NAMALWA (cell line): ENCODE data around the gene OR2H1.
"Not testable (repeated sequence)": the region's sequence is repeated elsewhere in the genome, so short reads cannot be mapped to it uniquely, and the experiment has no call there.

Experiments
- DNase-seq: peaks from one replicate; pipeline ENCODE4 v3.0.0-alpha.2; 2015; ENCODE audit warnings: low spot score

OR2H1 gene

DNA sequence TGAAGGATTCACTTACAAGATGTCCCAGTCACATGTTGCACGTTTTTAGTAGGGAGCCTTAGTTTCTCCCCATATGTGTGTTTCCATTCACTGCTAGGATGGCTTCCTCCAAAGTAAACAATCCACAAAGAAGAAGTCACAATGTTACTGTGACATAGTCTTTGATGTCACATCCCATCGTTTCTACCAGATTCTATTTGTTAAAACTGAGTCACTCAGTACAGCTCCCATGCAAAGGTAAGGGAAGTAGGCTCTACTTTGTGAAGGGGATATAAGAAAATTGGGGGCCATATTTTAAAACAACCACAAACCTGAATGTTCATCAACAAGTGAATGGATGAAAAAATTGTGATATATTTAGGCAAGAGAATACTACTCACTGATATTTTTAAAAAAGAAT, at the start of gene OR2H1, which contains the start of gene OR11A1:
TSS of gene OR2H1 (plus strand) at position 185 of the 400 bp plus-strand sequence. CDS start 4,615 bp downstream, outside the sequence.
TSS of gene OR11A1 (minus strand) at position 101 of the 400 bp plus-strand sequence. CDS start 29,430 bp downstream, outside the sequence.
- DNase-seq, result no peak

DNA sequence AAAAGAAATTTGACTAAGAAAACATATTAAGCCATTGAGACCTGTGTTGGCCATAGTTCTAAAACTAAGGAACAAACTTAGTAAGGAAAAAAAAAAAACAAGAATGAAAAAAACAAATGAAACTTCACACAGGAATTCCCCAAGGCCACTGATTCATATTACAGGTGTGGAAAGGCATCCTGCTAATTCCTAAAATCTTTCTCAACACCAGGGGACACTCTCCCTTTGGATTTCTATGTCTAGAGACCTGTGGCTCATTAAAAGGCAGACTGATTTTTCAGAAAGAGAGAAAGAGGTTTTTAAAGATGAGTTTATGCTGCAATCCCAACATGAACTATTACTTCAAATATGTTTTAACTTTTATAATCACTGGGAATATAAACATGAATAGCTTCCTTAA, 42.4 kb upstream of the OR2H1 start, which contains the start of gene OR12D1:
TSS of gene OR12D1 (plus strand) at position 341 of the 400 bp plus-strand sequence.
- DNase-seq, result no peak

DNA sequence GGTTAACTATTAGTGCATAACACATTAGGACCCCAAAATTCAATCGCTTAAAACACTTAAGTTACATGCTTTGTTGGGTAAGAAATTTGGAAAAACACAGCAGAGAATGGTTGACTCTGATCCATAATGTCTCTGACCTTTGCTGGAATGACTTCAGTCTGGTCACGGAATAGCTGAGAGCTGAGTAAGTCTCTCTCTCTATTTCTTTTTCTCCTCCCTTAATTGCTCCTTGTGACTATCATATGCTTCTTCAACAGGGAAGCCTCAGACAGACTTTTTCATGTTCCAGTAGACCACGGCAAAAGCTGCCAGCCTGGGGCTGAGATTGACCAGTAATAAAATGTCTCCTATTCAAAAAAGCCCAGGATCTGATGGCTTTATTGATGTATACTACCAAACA, 37.4 kb upstream of the OR2H1 start:
- no peak for DNase-seq

DNA sequence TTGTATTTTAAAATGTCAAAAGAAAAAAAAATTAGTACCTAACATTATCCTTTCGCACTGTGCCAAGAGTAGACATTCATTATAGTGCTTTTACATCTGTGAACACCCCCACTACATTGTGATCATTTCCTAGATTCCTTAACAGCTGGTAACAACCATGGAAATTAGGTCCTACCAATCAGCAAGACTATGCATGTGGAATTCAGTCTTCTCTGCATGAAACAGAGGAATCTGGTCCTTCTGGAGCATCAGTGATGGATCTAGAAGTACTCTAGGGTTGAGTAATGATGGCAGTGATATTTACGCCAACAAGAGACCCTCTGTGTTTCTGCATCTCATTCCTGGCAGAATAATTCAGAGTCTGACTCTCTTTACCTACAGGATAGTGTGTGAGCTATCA, 32.8 kb upstream of the OR2H1 start:
- no peak for DNase-seq

DNA sequence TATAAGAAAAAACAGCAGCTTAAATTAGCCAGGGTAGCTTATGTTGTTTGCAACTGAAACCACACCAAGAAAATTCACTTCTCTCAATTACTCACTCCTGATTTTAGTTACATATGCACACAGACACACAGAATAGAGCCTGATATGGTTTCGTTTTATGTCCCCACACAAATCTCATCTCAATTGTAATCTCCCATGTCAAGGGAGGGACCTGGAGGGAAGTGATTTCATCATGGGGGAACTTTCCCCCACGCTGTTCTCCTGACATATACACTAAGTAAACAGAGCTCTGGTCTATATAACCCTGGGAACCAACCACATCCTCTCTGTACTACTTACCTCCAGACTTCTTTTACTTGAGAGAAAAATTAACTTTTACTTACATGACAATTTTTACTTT, 32.4 kb upstream of the OR2H1 start:
- DNase-seq, result no peak

DNA sequence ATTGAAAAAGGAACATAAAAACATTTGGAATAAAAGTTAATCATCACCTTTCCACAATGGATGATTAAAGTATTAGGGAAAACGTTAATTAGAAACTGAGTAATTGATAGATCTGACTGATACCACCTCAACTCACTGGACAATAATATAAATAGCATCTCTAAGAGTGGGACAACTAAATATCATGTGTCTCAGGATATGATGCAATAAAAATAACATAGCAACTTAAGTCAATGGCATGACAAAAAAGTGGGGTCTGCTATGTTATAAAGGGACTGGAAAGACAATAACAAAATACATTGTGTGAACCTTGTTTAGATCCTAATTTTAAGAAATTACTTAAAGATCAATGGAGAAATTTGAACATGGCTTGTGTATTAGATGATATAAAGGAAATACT, 31.9 kb upstream of the OR2H1 start:
- no peak for DNase-seq

DNA sequence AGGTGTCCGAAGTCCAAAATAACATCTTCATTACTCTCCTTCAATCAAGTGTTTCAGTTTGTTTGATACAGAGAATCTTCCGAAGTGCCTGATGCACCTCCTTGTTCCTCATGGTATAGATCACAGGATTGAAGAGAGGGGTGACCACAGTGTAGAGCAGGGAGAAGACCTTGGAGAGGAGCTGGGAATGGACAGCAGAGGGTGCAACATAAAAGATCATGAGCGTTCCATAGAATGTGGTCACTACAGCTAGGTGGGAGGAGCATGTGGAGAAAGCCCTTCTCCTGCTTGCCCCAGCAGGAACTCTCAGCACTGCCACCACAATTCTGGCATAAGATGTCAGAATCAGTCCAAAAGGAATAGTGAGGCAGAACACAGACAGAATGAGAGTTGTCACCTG, 30.3 kb upstream of the OR2H1 start:
- no peak for DNase-seq

DNA sequence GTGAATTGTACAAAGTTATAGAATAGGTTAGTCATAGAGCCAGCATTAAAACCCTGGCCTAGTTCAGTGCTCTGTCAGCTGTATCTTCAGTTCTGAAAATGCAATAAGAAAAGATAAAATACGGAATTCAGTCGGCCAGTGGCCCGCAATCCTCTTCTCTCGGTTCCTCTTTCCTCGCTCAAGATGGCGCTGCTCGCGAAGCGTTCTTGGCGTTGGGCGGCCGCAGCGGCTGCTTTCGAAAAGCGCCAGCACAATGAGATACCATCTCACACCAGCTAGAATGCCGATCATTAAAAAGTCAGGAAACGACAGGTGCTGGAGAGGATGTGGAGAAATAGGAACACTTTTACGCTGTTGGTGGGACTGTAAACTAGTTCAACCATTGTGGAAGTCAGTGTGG, 20.2 kb upstream of the OR2H1 start:
- not testable (repeated sequence) for DNase-seq

DNA sequence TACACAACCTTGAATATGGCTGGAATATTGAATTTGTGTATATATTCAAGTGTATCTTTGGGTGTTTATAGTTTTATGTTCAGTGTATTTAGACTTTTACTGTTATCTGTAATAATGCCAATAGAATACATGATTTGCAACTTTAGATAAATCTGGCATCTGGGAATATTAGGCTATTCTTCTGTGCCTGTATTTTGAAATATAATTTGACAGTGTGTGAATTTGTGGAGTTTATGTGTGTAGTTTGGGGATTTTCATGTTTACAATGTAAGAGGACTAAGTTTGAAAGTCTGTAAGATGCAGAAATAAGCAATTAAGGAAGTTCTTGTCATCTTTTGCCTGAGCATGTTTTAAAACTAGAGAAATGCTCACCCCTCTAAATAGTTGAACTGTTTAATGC, 17.9 kb upstream of the OR2H1 start, which contains the start of gene OR10C1:
TSS of gene OR10C1 (plus strand) at position 301 of the 400 bp plus-strand sequence. CDS start 710 bp downstream, outside the sequence.
- no peak for DNase-seq

DNA sequence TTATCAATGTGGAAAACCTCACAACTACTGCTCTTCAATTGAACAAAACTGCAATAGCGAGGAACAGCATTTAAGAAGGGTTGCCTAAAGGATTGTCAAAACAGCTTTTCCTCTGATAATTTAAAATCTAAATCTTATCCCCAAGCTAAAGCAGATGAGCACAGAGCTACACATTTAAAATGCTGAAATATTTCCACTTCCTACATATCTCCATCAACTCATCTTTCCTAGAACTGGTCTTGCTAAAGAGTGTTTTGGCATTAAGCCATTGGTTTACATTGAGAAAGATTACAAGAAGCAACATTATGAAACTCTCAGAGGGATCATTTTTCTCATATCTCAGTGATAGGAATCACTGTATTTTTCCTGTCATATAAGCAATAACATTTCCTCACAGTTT, 14.2 kb upstream of the OR2H1 start:
- DNase-seq, result no peak

DNA sequence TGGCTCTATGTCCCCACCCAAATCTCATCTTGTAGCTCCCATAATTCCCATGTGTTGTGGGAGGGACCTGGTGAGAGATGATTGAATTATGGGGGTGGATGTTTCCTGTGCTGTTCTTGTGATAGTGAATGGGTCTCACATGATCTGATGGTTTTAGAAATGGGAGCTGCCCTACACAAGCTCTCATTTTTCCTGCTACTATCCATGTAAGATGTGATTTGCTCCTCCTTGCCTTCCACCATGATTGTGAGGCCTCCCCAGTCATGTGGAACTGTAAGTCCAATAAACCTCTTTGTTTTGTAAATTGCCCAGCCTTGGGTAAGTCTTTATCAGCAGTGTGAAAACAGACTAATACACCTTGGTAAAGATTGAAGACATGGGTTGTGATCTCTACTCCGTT, 12.9 kb upstream of the OR2H1 start:
- DNase-seq, result not testable (repeated sequence)

DNA sequence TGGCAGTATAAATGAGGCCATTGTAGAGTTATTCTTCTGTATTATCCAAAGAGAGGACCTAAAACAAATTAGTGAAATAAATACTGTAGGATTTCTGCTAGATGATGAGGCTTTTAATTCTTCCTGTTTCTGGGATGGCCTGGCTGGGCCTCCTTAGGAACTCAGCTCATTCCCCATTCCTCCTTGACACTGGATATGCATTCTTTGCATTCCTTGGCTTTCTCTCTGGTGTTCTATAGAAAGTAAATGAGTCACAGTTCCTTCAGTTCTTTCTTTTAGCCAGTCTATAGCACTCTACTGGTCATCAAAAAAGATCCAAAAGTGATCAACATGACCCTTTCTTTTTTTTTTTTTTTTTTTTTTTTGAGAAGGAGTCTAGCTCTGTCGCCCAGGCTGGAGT, 9.3 kb upstream of the OR2H1 start:
- no peak for DNase-seq

DNA sequence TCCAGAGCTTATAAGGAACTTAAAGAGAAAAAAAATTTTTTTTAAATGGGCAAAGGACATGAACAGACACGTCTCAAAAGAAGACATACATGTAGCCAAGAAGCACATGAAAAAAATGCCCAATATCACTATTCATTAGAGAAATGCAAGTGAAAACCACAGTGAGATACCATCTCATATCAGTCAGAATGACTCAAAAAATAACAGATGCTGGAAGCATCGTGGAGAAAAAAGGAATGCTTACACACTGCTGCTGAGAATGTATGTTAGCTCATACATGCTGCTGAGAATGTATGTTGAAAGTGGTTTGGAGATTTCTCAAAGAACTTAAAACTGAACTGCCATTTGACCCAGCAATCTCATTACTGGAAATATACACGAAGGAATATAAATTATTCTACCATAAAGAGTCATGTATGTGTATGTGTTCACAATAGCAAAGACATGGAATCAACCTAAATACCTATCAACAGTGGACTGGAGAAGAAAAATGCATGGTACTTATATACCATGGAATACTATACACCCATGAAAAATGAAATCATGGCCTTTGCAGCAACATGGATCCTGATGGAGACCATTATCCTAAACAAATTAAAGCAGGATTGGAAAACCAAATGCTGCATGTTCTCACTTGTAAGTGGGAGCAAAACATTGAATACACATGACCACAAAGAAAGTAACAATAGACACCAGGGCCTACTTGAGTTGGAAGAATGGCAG, 5.3 kb upstream of the OR2H1 start:
- DNase-seq, result no peak

DNA sequence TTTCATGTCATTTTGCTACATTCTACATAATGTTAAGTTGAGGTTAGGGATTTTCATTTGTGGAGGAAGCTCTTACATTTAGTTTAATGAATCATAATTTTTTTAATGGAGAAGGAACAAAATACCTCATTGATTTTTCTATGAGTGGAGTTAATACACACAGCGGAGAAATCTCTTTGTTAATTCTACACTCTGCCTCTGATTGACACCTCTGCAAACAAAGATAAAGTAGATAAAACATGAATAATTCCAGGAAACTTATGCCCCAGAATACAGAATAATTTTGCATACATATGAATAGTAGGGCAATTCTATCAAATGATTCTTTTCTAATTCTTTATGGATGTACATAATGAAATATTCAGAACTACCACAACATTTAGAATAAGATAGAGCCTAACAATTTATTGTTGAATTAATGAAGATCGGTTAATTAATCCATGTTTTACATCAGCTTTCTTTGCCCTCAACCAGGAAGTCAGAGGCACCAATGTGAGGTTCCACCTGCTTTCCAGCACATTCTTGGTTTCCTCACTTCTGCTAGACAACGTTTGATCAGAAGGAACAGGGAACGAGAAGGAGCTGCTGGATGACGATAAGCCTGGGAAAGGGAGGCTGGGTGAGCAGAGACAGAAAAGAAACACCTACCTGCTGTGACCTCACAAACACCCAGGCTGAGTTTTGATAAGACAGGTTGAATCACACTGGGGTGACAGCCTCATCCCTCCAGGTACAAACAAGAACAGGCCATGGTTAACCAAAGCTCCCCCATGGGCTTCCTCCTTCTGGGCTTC, 4.3 kb downstream of the OR2H1 start:
- DNase-seq, result no peak

DNA sequence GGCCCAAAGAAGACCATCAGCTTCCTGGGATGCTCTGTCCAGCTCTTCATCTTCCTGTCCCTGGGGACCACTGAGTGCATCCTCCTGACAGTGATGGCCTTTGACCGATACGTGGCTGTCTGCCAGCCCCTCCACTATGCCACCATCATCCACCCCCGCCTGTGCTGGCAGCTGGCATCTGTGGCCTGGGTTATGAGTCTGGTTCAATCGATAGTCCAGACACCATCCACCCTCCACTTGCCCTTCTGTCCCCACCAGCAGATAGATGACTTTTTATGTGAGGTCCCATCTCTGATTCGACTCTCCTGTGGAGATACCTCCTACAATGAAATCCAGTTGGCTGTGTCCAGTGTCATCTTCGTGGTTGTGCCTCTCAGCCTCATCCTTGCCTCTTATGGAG, 5.1 kb downstream of the OR2H1 start:
- DNase-seq, result no peak

DNA sequence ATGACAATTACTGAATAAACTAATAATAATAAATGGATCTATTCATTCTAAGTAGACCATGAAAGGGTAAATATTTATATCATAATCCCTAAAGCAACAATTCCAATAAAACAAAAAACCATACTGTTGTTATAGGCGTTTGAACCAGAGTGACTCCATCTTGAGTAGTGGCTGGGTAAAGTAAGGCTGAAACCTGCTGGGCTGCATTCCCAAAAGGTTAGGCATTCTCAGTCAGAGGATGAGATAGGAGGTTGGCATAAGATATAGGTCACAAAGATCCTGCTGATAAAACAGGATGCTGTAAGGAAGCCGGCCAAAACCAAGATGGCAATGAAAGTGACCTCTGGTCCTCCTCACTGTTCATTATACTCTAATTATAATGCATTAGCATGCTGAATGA, 8.3 kb downstream of the OR2H1 start:
- no peak for DNase-seq

DNA sequence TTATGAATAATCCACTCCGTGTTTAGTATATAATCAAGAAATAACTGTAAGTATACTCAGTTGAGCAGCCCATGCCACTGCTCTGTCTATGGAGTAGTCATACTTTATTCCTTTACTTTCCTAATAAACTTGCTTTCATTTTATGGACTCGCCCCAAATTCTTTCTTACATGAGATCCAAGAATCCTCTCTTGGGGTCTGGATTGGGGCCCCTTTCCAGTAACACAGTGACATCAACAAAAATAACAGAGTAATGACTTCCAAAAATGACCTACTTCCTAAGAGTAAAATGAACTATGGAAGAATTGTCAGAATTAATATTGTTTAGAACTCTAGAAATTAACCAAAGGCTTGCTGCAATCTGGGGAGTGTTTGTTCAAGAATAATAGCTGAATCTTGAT, 8.8 kb downstream of the OR2H1 start:
- no peak for DNase-seq

DNA sequence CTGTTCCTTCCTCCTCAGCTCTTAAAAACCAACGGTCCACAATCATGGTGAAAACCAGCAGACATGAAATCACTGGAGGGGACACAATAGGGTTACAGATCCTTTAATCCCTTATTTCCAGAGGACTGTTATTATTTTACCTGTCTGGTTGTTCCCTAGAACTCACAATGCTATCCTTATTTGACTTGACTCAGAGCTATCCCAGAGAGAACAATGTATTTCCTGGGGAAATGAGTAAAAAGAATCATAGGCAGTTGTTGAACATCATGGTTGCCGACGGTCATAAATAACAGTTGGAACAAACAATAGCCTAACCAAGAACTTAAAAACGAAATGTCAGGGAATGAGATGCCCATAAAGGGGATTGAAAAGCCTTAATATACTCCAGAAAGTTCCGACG, 9.3 kb downstream of the OR2H1 start:
- no peak for DNase-seq

DNA sequence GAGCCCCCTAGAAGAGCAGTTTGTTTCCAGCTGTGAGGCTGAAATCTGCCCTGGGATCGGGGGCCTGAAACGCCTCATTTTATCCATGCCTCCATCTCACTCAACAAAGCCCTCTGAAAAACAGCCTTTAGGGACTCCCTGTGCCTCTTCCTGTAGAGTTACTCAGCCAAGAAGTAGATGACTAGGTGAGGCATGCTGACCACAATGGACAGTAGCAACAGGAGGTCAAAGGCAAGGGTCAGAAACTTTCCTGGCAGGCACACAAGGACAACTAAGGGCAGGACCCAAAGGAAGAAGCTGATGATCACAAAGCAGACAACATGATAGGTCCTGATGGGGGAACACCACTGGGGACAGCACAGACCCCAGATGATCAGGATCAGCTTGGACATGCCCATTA, 18.0 kb downstream of the OR2H1 start:
- DNase-seq, result no peak

DNA sequence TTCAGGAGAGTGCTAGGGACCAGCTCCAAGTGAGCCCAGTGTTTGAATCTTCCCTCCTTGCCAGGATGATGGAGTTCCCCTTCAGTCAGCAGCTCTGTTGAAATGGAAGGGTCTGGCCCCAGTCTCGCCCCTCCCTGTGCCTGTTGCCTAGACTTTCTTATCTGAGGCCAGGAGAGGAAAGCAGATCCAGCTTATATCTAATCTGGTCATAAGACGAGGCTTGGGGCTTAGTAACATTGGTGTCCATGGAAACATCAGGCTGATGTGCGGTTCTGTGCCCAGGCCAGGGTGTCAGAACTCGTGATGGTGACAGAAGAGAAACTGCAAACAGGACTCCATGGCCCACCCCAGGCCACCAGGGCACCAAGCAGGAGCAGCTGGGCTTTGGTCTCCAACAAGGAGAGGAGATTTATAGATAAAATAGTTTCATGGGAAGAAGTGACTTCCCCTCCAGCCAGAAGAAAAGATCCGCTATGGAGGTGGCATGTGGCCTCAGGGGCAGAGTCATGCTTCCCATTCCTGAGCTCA, 21.0 kb downstream of the OR2H1 start:
- no peak for DNase-seq

DNA sequence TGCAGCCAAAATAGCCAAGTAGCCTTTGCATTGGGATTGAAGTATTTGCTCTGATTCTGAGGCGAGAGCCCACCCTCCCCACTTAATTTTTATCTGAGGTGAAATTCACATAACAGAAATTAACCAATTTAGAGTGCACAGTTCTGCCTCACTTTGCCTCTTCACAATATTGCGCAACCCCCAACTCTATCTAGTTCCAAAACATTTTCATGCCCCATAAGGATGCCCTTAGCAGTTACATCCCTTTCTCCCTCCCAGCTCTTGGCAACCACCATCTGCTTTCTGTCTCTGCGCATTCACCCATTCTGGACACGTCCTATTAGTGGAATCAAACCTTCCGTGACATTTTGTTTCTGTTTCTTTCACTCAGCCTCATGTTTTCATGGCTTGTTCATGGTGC, 21.8 kb downstream of the OR2H1 start:
- DNase-seq, result no peak

DNA sequence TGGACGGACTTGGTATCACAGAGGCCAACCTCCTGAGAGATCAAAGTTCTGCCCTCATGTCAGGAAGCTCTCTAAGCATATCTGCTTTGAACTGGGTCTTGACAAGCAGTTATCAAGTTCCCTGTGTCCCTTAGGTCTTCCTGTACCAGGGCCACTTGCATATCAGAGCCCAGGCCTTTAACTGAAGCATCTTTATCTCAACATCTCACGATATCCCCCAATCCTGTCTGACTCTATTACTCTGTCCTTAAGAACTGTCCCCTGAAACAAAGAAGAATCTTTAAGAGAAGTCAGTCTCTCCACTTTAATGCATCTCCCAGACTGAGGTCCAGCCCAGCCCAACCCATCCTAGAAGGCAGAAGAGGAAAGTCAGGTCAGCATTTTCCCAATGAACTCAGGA, 22.6 kb downstream of the OR2H1 start:
- DNase-seq, result no peak

DNA sequence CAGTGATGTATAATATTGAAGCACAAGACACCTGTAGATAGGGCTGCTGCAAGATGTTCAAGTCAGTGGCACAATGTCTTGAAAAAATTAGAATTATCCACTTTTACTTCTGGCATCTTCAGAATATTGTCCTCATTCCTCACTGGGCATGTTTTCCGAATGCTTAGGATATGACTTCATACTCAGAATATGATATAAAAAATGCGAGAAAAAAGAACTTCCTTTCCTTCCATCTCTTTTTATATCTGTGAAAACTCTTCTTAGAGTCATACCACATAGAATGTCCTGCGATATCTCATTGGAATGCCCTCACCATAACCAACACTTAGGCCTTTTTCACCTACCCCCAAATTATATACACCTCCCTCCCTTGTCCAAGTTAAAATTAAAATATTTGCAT, 26.2 kb downstream of the OR2H1 start:
- no peak for DNase-seq
